Renal cortical epithelial cell (primary cell): ENCODE measurements around the gene DISP2. TPM values are rescaled to one million over a fixed set of nuclear protein-coding genes. Genes with fewer than 3 reads are reported as not detected.
A peak's percentile ranks its signal among the peaks of the same experiment; 100 is the strongest.

Source experiments
- DNase-seq: peaks from one replicate; pipeline ENCODE4 v3.0.0-alpha.2; 2011; ENCODE audit warnings: low read depth
- total RNA-seq: library from RNA; depleted of rRNA; stranded (reverse); fragments of >200 nt; gene quantifications from 2 replicates; pipeline ENCODE4 v1.2.3, GENCODE V29; 2014

Gene DISP2
- total RNA-seq, 1 donor from 2014 or later: 0.25 TPM

GRCh38 chr15:40344217-40344616, 13.8 kb upstream of the DISP2 start:
- no peak for DNase-seq

GRCh38 chr15:40344631-40345120, 13.3 kb upstream of the DISP2 start:
- DNase-seq: peak; percentile 34

GRCh38 chr15:40345225-40345866, 12.7 kb upstream of the DISP2 start:
- DNase-seq: no peak

GRCh38 chr15:40345867-40346578, 12.0 kb upstream of the DISP2 start:
- DNase-seq: no peak

GRCh38 chr15:40346579-40347558, 11.2 kb upstream of the DISP2 start:
- DNase-seq: no peak

- DNase-seq: no peak
Measured at GRCh38 chr15:40347559-40348473, 10.2 kb upstream of the DISP2 start.

- DNase-seq: no peak
Measured at GRCh38 chr15:40348474-40348870, 9.5 kb upstream of the DISP2 start.

GRCh38 chr15:40349163-40349562, 8.9 kb upstream of the DISP2 start:
- no peak for DNase-seq

GRCh38 chr15:40352281-40352901, 5.6 kb upstream of the DISP2 start:
- no peak for DNase-seq

GRCh38 chr15:40353697-40354096, 4.3 kb upstream of the DISP2 start:
- DNase-seq: no peak

GRCh38 chr15:40354408-40355171, 3.4 kb upstream of the DISP2 start:
- no peak for DNase-seq

GRCh38 chr15:40355976-40356585, 1.9 kb upstream of the DISP2 start:
- no peak for DNase-seq

- DNase-seq: no peak
Measured at GRCh38 chr15:40357246-40357645, 773 bp upstream of the DISP2 start.

GRCh38 chr15:40358471-40359353, 693 bp downstream of the DISP2 start:
- no peak for DNase-seq

GRCh38 chr15:40360015-40360414, 2.0 kb downstream of the DISP2 start:
- DNase-seq: no peak

GRCh38 chr15:40361640-40362039, 3.6 kb downstream of the DISP2 start:
- no peak for DNase-seq

GRCh38 chr15:40363611-40364010, 5.6 kb downstream of the DISP2 start:
- no peak for DNase-seq

- no peak for DNase-seq
Measured at GRCh38 chr15:40364251-40364650, 6.2 kb downstream of the DISP2 start.
